ENCODE results near the gene CDC40. TPM values are rescaled to one million over a fixed set of nuclear protein-coding genes. Genes with fewer than 3 reads are reported as not detected.
"Not testable (repeated sequence)": the region's sequence is repeated elsewhere in the genome, so short reads cannot be mapped to it uniquely, and the experiment has no call there.

The CDC40 gene
- total RNA-seq, 1 donor from 2014 or later, result 17.9 TPM

DNA sequence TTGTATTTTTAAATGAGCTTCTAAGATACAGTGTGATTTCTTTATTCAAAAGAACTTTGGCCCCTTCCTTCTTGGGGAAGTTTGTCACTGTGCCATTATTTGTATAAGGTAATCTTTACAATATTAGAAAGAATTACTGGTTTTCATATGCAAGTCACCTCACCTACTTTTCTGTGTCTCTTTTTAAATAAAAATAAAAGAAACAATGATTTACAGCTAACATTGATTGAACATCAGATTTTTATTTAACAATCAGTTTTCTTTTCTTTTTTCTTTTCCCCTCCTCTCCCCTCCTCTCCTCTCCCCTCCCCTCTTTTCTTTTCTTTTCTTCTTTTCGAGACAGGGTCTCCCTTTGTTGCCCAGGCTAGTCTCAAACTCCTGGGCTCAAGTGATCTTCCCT is 46.0 kb downstream of the CDC40 start:
- TF ChIP-seq, protein P1, sequence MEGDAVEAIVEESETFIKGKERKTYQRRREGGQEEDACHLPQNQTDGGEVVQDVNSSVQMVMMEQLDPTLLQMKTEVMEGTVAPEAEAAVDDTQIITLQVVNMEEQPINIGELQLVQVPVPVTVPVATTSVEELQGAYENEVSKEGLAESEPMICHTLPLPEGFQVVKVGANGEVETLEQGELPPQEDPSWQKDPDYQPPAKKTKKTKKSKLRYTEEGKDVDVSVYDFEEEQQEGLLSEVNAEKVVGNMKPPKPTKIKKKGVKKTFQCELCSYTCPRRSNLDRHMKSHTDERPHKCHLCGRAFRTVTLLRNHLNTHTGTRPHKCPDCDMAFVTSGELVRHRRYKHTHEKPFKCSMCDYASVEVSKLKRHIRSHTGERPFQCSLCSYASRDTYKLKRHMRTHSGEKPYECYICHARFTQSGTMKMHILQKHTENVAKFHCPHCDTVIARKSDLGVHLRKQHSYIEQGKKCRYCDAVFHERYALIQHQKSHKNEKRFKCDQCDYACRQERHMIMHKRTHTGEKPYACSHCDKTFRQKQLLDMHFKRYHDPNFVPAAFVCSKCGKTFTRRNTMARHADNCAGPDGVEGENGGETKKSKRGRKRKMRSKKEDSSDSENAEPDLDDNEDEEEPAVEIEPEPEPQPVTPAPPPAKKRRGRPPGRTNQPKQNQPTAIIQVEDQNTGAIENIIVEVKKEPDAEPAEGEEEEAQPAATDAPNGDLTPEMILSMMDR (conservative IDR thresholded peaks at IDR 0.05), result no peak
- H3K4me3 Mint-ChIP-seq, result no peak overlapping the region

DNA sequence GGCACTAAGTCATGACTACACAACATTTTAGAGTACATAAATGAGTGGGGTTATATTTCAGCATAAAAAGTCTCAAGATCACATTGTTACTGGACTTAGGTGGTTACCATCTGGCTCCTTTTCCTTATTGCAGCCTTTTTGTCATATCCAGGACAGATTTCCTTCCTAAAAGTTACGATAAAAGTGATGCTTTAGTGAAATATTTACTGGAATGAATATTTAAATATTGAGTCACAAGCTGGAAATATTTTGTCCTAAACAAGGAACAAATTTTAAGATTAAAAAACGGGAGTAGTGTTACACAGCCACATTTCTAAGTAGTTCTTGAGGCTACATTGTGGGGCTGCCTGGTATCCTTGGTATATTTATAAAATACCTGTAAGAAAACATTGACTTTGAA is 52.2 kb downstream of the CDC40 start:
- Mint-ChIP-seq H3K27ac (ENCODE audit: unreplicated experiment) (no peak overlapping the region), H3K27me3 (ENCODE audit: low read depth) (no peaks in the 10 kb centered on the region), H3K9me3 (peaks cover 5% of the 10 kb centered on the region), H3K4me1 (no peaks in the 10 kb centered on the region), H3K4me3 (no peak overlapping the region), H3K36me3 (ENCODE audit: low read depth) (peaks cover 14% of the 10 kb centered on the region)
- TF ChIP-seq, protein P1 (conservative IDR thresholded peaks at IDR 0.05), result no peak
- DNase-seq (ENCODE audit: low read depth, low spot score), result no peak

More for the DNA sequence above, 46.0 kb downstream of the CDC40 start:
- Mint-ChIP-seq H3K27ac (ENCODE audit: unreplicated experiment) (no peak overlapping the region), H3K4me1 (no peaks in the 10 kb centered on the region), H3K36me3 (ENCODE audit: low read depth) (peaks cover 6% of the 10 kb centered on the region), H3K9me3 (no peaks in the 10 kb centered on the region), H3K27me3 (ENCODE audit: low read depth) (no peaks in the 10 kb centered on the region)
- no peak for DNase-seq (ENCODE audit: low read depth, low spot score)

DNA sequence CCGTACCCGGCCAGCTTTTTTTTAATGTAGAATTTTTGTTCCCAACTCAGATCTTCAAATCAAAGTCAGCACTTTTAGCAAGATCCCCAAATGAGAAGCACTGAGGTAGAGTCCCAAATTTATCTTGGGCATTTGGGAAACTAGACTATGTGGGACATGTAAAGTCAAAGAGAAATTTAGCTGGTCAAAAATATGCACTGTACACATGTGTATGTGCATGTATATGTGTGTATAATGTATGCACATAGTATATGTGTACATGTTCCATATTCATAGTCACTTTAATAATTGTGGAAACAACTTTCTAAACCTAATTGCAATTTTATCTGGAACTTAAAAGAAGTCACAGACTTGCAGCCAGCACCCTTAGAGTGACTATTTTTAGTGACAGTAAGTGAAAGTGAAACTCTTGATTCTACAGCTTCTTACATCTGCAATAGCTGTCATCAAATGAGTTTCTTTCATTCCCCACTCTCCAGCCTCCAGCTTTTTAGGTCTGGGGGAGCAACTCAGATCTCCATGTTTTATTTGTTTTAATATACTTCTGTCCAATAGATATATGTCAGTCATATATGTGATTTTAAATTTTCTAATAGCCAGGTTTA is 53.6 kb downstream of the CDC40 start:
- peaks cover 14% of the 10 kb centered on the region for H3K36me3 Mint-ChIP-seq (ENCODE audit: low read depth)
- H3K4me3 Mint-ChIP-seq, result no peak overlapping the region
- no peak for DNase-seq (ENCODE audit: low read depth, low spot score)
- TF ChIP-seq, protein P1 (conservative IDR thresholded peaks at IDR 0.05), result no peak
- H3K27me3 Mint-ChIP-seq (ENCODE audit: low read depth), result no peaks in the 10 kb centered on the region
- peaks cover 5% of the 10 kb centered on the region for H3K9me3 Mint-ChIP-seq
- no peaks in the 10 kb centered on the region for H3K4me1 Mint-ChIP-seq
- H3K27ac Mint-ChIP-seq (ENCODE audit: unreplicated experiment), result no peak overlapping the region

DNA sequence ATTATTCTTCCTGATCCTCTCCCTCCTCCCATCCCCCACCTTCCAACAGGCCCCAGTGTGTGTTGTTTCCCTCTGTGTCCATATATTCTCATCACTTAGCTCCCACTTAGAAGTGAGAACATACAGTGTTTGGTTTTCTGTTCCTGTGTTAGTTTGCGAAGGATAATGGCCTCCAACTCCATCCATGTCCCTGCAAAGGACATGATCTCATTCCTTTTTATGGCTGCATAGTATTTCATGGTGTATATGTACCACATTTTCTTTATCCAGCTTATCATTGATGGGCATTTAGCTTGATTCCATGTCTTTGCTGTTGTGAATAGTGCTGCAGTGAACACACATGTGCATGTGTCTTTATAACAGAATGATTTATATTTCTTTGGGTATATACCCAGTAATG is 55.8 kb downstream of the CDC40 start:
- H3K4me3 Mint-ChIP-seq; H3K9me3 Mint-ChIP-seq; DNase-seq (ENCODE audit: low read depth, low spot score); H3K4me1 Mint-ChIP-seq; H3K27ac Mint-ChIP-seq (ENCODE audit: unreplicated experiment); H3K27me3 Mint-ChIP-seq (ENCODE audit: low read depth): not testable (repeated sequence)
- H3K36me3 Mint-ChIP-seq (ENCODE audit: low read depth), result peaks cover 14% of the 10 kb centered on the region

DNA sequence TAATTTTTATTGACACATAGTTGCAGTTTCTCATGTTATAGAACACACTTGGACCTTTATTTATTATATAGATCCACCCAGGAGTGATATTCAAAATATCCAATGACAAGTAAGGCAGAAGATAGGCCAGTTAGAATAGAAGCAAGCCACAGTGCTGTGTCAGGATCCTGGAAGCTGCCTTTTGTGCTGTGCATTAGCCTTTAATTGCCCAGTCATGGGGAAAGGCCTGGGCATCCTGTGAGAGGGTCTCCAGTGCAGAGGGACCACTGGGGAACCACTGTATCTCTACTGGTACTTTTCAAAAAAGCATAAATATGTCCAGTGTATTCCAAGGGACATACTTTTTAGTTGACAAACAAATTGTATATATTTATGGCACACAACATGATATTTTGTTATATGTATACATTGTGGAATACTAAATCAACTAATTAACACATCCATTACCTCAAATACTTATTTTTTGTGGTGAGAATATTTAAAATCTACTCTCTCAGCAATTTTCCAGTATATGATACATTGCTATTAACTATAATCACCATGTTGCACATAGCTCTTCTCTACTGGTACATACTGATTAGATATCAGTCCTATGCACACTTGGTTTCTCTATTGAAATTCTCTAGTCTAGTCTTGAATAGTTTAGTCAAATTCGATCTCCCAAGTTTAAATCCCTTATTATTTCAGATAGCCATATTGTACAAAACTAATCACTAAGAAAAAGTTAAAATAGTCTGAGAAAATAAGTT is 59.5 kb downstream of the CDC40 start:
- H3K36me3 Mint-ChIP-seq (ENCODE audit: low read depth), result peaks cover 14% of the 10 kb centered on the region
- no peak overlapping the region for H3K27ac Mint-ChIP-seq (ENCODE audit: unreplicated experiment)
- no peak for DNase-seq (ENCODE audit: low read depth, low spot score)
- peaks cover 5% of the 10 kb centered on the region for H3K9me3 Mint-ChIP-seq
- H3K4me1 Mint-ChIP-seq, result peaks cover 4% of the 10 kb centered on the region
- H3K4me3 Mint-ChIP-seq, result no peak overlapping the region
- TF ChIP-seq, protein P1 (conservative IDR thresholded peaks at IDR 0.05), result no peak
- H3K27me3 Mint-ChIP-seq (ENCODE audit: low read depth), result no peaks in the 10 kb centered on the region

DNA sequence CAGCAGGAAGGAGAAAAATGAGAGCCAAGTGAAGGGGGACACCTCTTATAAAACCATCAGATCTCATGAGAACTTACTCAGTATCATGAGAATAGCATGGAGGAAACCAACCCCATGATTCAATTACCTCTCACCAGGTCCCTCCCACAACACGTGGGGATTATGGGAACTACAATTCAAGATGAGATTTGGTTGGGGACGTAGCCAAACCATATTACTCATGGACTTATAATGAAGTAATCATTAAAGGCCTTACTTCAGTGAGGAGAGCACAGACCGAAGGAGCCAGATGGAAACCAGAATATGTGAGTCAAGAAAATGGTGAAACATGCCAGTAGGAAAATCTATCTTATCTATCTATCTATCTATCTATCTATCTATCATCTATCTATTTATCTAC is 64.4 kb downstream of the CDC40 start:
- not testable (repeated sequence) for DNase-seq (ENCODE audit: low read depth, low spot score); H3K4me1 Mint-ChIP-seq; H3K27ac Mint-ChIP-seq (ENCODE audit: unreplicated experiment); H3K4me3 Mint-ChIP-seq; H3K36me3 Mint-ChIP-seq (ENCODE audit: low read depth); H3K27me3 Mint-ChIP-seq (ENCODE audit: low read depth); H3K9me3 Mint-ChIP-seq
